ENCODE data around the gene RNASEH2B.
A peak's percentile ranks its signal among the peaks of the same experiment; 100 is the strongest.

The RNASEH2B gene

GRCh38 chr13:50919277-50919676 lies 9.7 kb downstream of the RNASEH2B start:
- H3K79me2 ChIP-seq (ENCODE audit: insufficient read depth, low read length): peaks cover 99% of the 10 kb centered on the region
- peaks cover 73% of the 10 kb centered on the region for H4K20me1 ChIP-seq (ENCODE audit: insufficient read depth, low read length, poor library complexity, severe bottlenecking)
- peaks cover 34% of the 10 kb centered on the region for H3K9me3 ChIP-seq (ENCODE audit: insufficient read depth, low read depth, low read length)
- peaks cover 35% of the 10 kb centered on the region for H3K36me3 ChIP-seq (ENCODE audit: insufficient read depth, low read length)
- H2AFZ ChIP-seq (ENCODE audit: low read length): no peak overlapping the region
- TF ChIP-seq CTCF (conservative IDR thresholded peaks at IDR 0.05; ENCODE audit: low read length): no peak
- TF ChIP-seq EZH2phosphoT487 (IDR thresholded peaks at IDR 0.05; ENCODE audit: borderline replicate concordance): no peak
- peak overlapping the region; percentile 37 for H3K4me3 ChIP-seq (ENCODE audit: low read length, poor library complexity, severe bottlenecking)
- peaks cover 47% of the 10 kb centered on the region for H3K4me1 ChIP-seq (ENCODE audit: insufficient read depth, low read length, poor library complexity, severe bottlenecking)
- H3K4me2 ChIP-seq (ENCODE audit: low read depth, low read length, poor library complexity, severe bottlenecking): peak overlapping the region; percentile 58
- H3K9me2 ChIP-seq (replicated peaks; ENCODE audit: low read depth, low read length): no peaks in the 10 kb centered on the region
- no peak overlapping the region for H3K9ac ChIP-seq (ENCODE audit: low read depth, low read length, poor library complexity, severe bottlenecking)
- no peaks in the 10 kb centered on the region for H3F3A ChIP-seq (ENCODE audit: low read depth)
- H3K27me3 ChIP-seq (ENCODE audit: insufficient read depth, low read length, poor library complexity, severe bottlenecking): no peaks in the 10 kb centered on the region

- H3K4me3 ChIP-seq (ENCODE audit: low read length, poor library complexity, severe bottlenecking): no peak overlapping the region
- H3K9me2 ChIP-seq (replicated peaks; ENCODE audit: low read depth, low read length): no peaks in the 10 kb centered on the region
- H3K4me1 ChIP-seq (ENCODE audit: insufficient read depth, low read length, poor library complexity, severe bottlenecking): peaks cover 27% of the 10 kb centered on the region
- no peak overlapping the region for H2AFZ ChIP-seq (ENCODE audit: low read length)
- no peak for TF ChIP-seq EZH2phosphoT487 (IDR thresholded peaks at IDR 0.05; ENCODE audit: borderline replicate concordance)
- no peak for TF ChIP-seq CTCF (conservative IDR thresholded peaks at IDR 0.05; ENCODE audit: low read length)
- H4K20me1 ChIP-seq (ENCODE audit: insufficient read depth, low read length, poor library complexity, severe bottlenecking): peaks cover 69% of the 10 kb centered on the region
- no peaks in the 10 kb centered on the region for H3F3A ChIP-seq (ENCODE audit: low read depth)
- H3K79me2 ChIP-seq (ENCODE audit: insufficient read depth, low read length): peaks cover 99% of the 10 kb centered on the region
- H3K4me2 ChIP-seq (ENCODE audit: low read depth, low read length, poor library complexity, severe bottlenecking): no peak overlapping the region
- no peak overlapping the region for H3K9ac ChIP-seq (ENCODE audit: low read depth, low read length, poor library complexity, severe bottlenecking)
- H3K27me3 ChIP-seq (ENCODE audit: insufficient read depth, low read length, poor library complexity, severe bottlenecking): no peaks in the 10 kb centered on the region
- H3K9me3 ChIP-seq (ENCODE audit: insufficient read depth, low read depth, low read length): peaks cover 43% of the 10 kb centered on the region
- peaks cover 40% of the 10 kb centered on the region for H3K36me3 ChIP-seq (ENCODE audit: insufficient read depth, low read length)
Observed at GRCh38 chr13:50921706-50922105, 12.1 kb downstream of the RNASEH2B start.

GRCh38 chr13:50923272-50923671 lies 13.7 kb downstream of the RNASEH2B start:
- Histone ChIP-seq H3K4me1 (ENCODE audit: insufficient read depth, low read length, poor library complexity, severe bottlenecking) (peaks cover 15% of the 10 kb centered on the region), H2AFZ (ENCODE audit: low read length) (no peak overlapping the region), H3K4me3 (ENCODE audit: low read length, poor library complexity, severe bottlenecking) (no peak overlapping the region), H3K36me3 (ENCODE audit: insufficient read depth, low read length) (peaks cover 46% of the 10 kb centered on the region), H4K20me1 (ENCODE audit: insufficient read depth, low read length, poor library complexity, severe bottlenecking) (peaks cover 72% of the 10 kb centered on the region), H3K4me2 (ENCODE audit: low read depth, low read length, poor library complexity, severe bottlenecking) (no peak overlapping the region), H3K9me3 (ENCODE audit: insufficient read depth, low read depth, low read length) (peaks cover 43% of the 10 kb centered on the region), H3K9ac (ENCODE audit: low read depth, low read length, poor library complexity, severe bottlenecking) (no peak overlapping the region), H3K27me3 (ENCODE audit: insufficient read depth, low read length, poor library complexity, severe bottlenecking) (no peaks in the 10 kb centered on the region), H3F3A (ENCODE audit: low read depth) (no peaks in the 10 kb centered on the region), H3K9me2 (replicated peaks; ENCODE audit: low read depth, low read length) (no peaks in the 10 kb centered on the region), H3K79me2 (ENCODE audit: insufficient read depth, low read length) (peaks cover 100% of the 10 kb centered on the region)
- TF ChIP-seq EZH2phosphoT487 (IDR thresholded peaks at IDR 0.05; ENCODE audit: borderline replicate concordance) (no peak), CTCF (conservative IDR thresholded peaks at IDR 0.05; ENCODE audit: low read length) (no peak)
